Right lobe of liver (tissue), 6 donors: ENCODE measurements around the gene STRIP2. TPM values are rescaled to one million over a fixed set of nuclear protein-coding genes. Genes with fewer than 3 reads are reported as not detected.
"Not testable (repeated sequence)": the region's sequence is repeated elsewhere in the genome, so short reads cannot be mapped to it uniquely, and the experiment has no call there.

ENCODE experiments used
- ATAC-seq, 4 donors: fragments of 200-7000 bp; cut with Tn5 transposase; one replicate each; pipeline ENCODE4 v1.9.1; 2020; ENCODE audit warnings: mild to moderate bottlenecking in 4 of 4, moderate library complexity in 4 of 4
- DNase-seq, 3 donors: peaks; one replicate each; pipeline ENCODE4 v3.0.0-alpha.2; 2020
- H3K27ac ChIP-seq, 3 donors: fragments of 200-600 bp; one replicate each; pipeline ENCODE4 v1.8.0; 2022
- H3K27me3 ChIP-seq, 2 donors: fragments of 200-600 bp; one replicate each; pipeline ENCODE4 v1.8.0; 2022
- H3K36me3 ChIP-seq, 4 donors: fragments of 200-600 bp; sonication (generic) in 1 of 4; one replicate each; pipeline versions ENCODE4 v1.5.1 to v1.8.0; 2017 to 2022; ENCODE audit warnings: control low read depth in 1 of 4
- H3K4me1 ChIP-seq, 4 donors: fragments of 200-600 bp; sonication (generic) in 1 of 4; one replicate each; pipeline versions ENCODE4 v1.5.1 to v1.8.0; 2017 to 2022; ENCODE audit warnings: control low read depth in 1 of 4
- H3K4me3 ChIP-seq, 3 donors: fragments of 200-600 bp; one replicate each; pipeline ENCODE4 v1.8.0; 2022
- H3K9me3 ChIP-seq, 4 donors: fragments of 200-600 bp; sonication (generic) in 1 of 4; one replicate each; pipeline versions ENCODE4 v1.5.1 to v1.8.0; 2017 to 2022; ENCODE audit warnings: control low read depth in 1 of 4
- POLR2A ChIP-seq: fragments of 450-650 bp; IDR thresholded peaks from one replicate; pipeline ENCODE4 v1.6.1; 2017; ENCODE audit warnings: antibody characterized with exemption, mild to moderate bottlenecking
- WGBS: methylation state at CpG from one replicate; pipeline ENCODE4 v1.1.6; 2018; ENCODE audit warnings: low coverage, low lambda C conversion rate; ENCODE audit not compliant: insufficient coverage; ENCODE audit errors: missing lambda C conversion rate; 5-methylcytosine and 5-hydroxymethylcytosine counted together
- intact Hi-C, 2 donors: fragments of 100-400 bp; cut with DNase I; formaldehyde crosslinking; loops; one replicate each; pipeline versions ENCODE4 v1.11.2 to v1.14.1; 2022
- total RNA-seq, 6 experiments: library from RNA; depleted of rRNA in 2 of 6; stranded (reverse); fragments of >200 nt in 2 of 6; fragmentation: NEBNext Ultra II Directional in 3 of 6; extraction: Animal tissue kit (Norgen Biotek cat#: 25700) in 3 of 6; gene quantifications; one replicate each; pipeline versions ENCODE4 v1.1.0 to v1.2.4, GENCODE V29; 2016 to 2023
- TF ChIP-seq, protein P1 (sequence below), 4 donors: fragments of 200-600 bp in 3 of 4; fragments of 450-650 bp in 1 of 4; IDR thresholded peaks; one replicate each; pipeline versions ENCODE4 v1.5.1 to v1.8.0; 2016 to 2022; ENCODE audit warnings: antibody characterized with exemption in 4 of 4, mild to moderate bottlenecking in 2 of 4
- donor health status: DM: no; HTN: yes; CAD: no.
- donor health status: DM: no; HTN: no; CAD: no.
- donor health status: DM: no; HTN: no; CAD: no.
- donor health status: DM: no; HTN: yes; CAD: no.
- donor health status: DM: no; HTN: yes; CAD: no.

Gene STRIP2
- total RNA-seq, 6 experiments from 2014 or later: 0.24 to 0.86 (median 0.42) TPM

DNA sequence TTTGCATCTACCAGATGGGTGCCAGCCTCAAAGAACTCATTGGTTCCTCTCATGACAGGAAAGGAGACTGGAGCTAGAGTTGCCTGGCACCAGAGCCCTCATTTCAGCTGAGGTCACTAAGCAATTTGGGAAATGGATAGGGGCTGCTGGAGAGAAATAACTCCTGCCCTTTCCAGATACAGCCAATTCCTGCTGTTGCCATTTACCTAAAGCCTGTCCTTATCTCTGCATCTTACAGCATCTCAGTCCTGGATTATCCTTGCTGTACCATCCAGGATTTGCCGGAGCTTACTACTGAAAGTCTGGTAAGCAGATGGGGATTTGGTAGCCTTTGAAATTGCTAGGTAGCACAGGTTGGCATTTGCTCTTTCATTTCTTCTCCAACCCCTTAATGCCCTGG lies 36.2 kb downstream of the STRIP2 start:
- WGBS: 88% methylated on average over 1 of the region's 1 CpG
- ATAC-seq: no peak
- no peak for DNase-seq
- no peaks in the 10 kb centered on the region for H3K9me3 ChIP-seq
- H3K36me3 ChIP-seq: no peaks in the 10 kb centered on the region
- no peak overlapping the region for H3K27ac ChIP-seq
- H3K4me1 ChIP-seq: no peaks in the 10 kb centered on the region
- TF ChIP-seq, protein P1, sequence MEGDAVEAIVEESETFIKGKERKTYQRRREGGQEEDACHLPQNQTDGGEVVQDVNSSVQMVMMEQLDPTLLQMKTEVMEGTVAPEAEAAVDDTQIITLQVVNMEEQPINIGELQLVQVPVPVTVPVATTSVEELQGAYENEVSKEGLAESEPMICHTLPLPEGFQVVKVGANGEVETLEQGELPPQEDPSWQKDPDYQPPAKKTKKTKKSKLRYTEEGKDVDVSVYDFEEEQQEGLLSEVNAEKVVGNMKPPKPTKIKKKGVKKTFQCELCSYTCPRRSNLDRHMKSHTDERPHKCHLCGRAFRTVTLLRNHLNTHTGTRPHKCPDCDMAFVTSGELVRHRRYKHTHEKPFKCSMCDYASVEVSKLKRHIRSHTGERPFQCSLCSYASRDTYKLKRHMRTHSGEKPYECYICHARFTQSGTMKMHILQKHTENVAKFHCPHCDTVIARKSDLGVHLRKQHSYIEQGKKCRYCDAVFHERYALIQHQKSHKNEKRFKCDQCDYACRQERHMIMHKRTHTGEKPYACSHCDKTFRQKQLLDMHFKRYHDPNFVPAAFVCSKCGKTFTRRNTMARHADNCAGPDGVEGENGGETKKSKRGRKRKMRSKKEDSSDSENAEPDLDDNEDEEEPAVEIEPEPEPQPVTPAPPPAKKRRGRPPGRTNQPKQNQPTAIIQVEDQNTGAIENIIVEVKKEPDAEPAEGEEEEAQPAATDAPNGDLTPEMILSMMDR (IDR thresholded peaks at IDR 0.05): no peak
- no peak for TF ChIP-seq POLR2A
- no peak overlapping the region for H3K4me3 ChIP-seq
- intact Hi-C loops: loop anchor here (5.0 kb wide), 1 partner anchor 103 kb away; no protein-coding TSS in a partner anchor
- no peaks in the 10 kb centered on the region for H3K27me3 ChIP-seq

DNA sequence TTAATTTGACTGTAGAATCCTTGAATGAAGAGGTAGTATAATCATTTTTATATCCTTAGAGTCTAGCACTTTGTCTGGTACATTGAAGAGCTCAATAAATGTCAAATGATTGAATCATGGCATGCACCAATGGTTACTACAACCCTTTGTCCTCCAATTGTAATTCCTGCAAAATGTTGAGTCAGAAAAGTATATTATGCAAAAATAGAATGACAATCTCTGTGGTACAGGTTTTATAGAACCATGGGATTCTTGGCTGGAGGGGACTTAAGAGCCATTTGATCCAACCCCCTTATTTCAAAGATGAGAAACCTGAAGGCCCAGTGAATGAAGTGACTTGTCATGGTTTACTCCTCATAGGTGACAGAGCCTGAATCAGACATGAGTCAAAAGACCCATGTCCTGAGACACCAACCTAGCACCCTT lies 37.2 kb downstream of the STRIP2 start:
- TF ChIP-seq POLR2A: no peak
- TF ChIP-seq, protein P1 (IDR thresholded peaks at IDR 0.05): no peak
- H3K4me1 ChIP-seq: no peaks in the 10 kb centered on the region
- H3K27me3 ChIP-seq: no peaks in the 10 kb centered on the region
- ATAC-seq (no peak), DNase-seq (no peak)
- H3K4me3 ChIP-seq: no peak overlapping the region
- no peak overlapping the region for H3K27ac ChIP-seq
- H3K9me3 ChIP-seq: no peaks in the 10 kb centered on the region
- no peaks in the 10 kb centered on the region for H3K36me3 ChIP-seq
- intact Hi-C loops: loop anchor here (5.0 kb wide), 1 partner anchor 104 kb away; no protein-coding TSS in a partner anchor

DNA sequence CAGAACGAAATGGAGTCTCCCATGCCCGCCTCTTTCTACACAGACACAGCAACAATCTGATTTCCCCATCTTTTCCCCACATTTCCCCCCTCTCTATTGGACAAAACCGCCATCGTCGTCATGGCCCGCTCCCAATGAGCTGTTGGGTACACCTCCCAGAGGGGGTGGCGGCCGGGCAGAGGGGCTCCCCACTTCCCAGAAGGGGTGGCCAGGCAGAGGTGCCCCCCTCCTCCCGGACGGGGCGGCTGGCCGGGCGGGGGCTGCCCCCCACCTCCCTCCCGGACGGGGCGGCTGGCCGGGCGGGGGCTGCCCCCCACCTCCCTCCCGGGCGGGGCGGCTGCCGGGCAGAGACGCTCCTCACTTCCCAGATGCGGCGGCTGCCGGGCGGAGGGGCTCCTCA lies 41.7 kb downstream of the STRIP2 start:
- intact Hi-C loops: not testable (repeated sequence)

DNA sequence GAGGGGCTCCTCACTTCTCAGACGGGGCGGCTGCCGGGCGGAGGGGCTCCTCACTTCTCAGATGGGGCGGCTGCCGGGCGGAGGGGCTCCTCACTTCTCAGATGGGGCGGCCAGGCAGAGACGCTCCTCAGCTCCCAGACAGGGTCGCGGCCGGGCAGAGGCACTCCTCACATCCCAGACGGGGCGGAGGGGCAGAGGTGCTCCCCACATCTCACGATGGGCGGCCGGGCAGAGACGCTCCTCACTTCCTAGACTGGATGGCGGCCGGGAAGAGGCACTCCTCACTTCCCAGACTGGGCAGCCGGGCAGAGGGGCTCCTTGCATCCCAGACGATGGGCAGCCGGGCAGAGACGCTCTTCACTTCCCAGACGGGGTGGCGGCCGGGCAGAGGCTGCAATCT lies 42.2 kb downstream of the STRIP2 start:
- H3K27me3 ChIP-seq, DNase-seq, H3K27ac ChIP-seq, ATAC-seq, H3K36me3 ChIP-seq, H3K9me3 ChIP-seq, H3K4me3 ChIP-seq, intact Hi-C loops, H3K4me1 ChIP-seq: not testable (repeated sequence)
- no CpG with 5 or more reads among the region's 27 CpGs for WGBS

More for the DNA sequence above, 41.7 kb downstream of the STRIP2 start:
- H3K9me3 ChIP-seq, H3K27me3 ChIP-seq, DNase-seq, H3K4me1 ChIP-seq, ATAC-seq, H3K4me3 ChIP-seq, H3K36me3 ChIP-seq, H3K27ac ChIP-seq: not testable (repeated sequence)
- WGBS: 93% methylated on average over 3 of the region's 27 CpGs

DNA sequence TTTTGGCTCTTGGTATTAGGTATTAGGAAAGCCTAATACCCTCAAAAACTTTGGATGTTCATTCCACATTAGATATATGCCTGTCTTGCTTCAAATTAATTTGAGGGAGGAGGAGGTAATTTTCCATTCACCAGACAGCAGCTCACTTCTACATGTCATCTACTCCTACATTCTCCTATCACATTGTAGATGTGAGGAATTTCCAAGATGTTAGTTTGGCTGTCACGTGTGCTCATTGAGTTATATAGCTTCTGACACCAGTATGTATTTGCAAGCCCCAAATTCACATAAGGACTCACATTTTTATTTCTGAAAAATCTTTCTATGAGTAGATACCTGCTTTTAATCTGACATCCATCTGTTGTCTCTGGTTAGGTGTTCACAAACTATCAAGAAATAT lies 45.6 kb downstream of the STRIP2 start:
- H3K4me1 ChIP-seq: no peaks in the 10 kb centered on the region
- TF ChIP-seq, protein P1 (IDR thresholded peaks at IDR 0.05): no peak
- TF ChIP-seq POLR2A: no peak
- no peaks in the 10 kb centered on the region for H3K27me3 ChIP-seq
- DNase-seq (no peak), ATAC-seq (no peak)
- 89% methylated on average over 1 of the region's 1 CpG for WGBS
- no peak overlapping the region for H3K4me3 ChIP-seq
- no peaks in the 10 kb centered on the region for H3K36me3 ChIP-seq
- intact Hi-C loops: no loop called here
- H3K27ac ChIP-seq: no peak overlapping the region
- no peaks in the 10 kb centered on the region for H3K9me3 ChIP-seq
